ENCODE measurements around the gene CNN2. TPM values are rescaled to one million over a fixed set of nuclear protein-coding genes. Genes with fewer than 3 reads are reported as not detected.

CNN2 gene
- total and polyA plus RNA-seq, 2 donors: 73.3 to 97.1 TPM

DNA sequence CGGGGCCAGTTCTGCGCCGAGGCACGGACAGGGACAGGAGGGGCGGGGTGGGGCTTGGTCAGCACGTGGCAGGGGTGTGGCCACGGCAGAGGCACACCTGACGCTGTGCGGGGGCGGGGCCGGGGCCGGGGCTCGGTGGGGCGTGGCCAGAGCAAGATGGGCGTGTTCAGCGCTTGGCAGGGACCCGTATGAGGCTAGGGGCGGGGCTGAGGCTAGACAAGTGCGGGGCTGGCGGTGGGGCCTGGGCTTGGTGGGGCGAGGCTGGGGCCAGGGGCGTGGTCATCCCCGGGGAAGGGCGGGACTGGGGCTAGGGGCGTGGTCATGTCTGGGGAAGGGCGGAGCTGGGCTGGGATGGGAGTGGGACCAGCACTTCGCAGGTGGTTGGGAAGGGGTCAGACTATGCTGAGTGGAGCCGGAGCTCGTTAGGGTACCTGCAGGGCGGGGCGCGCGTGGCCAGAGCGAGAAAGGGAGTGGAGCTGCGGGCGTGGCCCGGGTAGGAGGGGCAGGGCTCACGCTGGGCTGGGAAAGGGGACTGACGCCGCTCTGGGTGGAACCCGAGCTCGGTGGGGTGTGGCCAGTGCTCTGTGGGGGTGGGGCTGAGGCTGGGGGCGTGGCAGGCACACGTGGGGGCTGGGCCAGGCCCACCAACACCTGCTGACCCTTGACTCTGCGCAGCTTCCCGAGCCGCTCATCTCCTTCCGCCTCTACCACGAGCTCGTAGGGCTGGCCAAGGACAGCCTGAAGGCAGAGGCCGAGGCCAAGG lies 55.9 kb downstream of the CNN2 start:
- Histone ChIP-seq H3K27ac (ENCODE audit: low read depth) (no peak overlapping the region), H3K4me3 (ENCODE audit: low read depth, low read length) (peak overlapping the region; percentile 5), H3K36me3 (ENCODE audit: insufficient read depth) (no peaks in the 10 kb centered on the region), H3K4me1 (ENCODE audit: insufficient read depth) (peaks cover 2% of the 10 kb centered on the region)
- DNase-seq (ENCODE audit: extremely low spot score): no peak
- WGBS: 31% methylated on average over 51 of the region's 51 CpGs

DNA sequence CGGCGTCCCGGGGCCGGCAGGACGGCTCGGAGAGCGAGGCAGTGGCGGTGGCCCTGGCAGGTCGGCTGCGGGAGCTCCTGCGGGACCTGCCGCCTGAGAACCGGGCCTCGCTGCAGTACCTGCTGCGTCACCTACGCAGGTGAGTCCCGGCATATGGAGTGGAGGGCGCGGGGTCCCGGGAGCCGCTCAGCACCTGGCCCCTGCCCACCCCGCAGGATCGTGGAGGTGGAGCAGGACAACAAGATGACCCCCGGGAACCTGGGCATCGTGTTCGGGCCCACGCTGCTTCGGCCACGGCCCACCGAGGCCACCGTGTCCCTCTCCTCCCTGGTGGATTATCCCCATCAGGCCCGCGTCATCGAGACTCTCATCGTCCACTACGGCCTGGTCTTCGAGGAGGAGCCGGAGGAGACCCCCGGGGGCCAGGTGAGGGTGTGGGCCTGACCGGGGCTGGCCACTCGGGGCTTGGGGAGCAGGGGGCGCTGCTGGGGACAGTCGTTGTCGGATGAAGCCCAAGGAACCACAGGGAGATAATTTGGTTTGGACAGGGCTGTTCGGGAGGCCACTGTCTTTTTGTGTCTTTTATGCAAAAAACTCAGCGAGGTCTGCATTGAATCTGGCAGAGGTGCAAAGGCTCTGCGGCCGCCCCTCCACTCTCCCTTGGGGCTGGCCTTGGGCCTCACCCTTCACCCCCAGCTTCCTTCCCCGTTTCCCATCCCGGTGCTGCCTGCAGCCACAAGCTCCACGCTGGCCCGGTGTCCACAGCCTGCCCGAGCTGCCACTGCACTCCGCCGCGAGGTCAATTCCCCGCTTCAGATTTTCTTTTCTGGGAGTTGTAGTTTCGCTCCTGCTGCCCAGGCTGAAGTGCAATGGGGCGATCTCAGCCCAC lies 56.8 kb downstream of the CNN2 start:
- no peak for DNase-seq (ENCODE audit: extremely low spot score)
- WGBS: 88% methylated on average over 59 of the region's 59 CpGs
- Histone ChIP-seq H3K4me3 (ENCODE audit: low read depth, low read length) (no peak overlapping the region), H3K4me1 (ENCODE audit: insufficient read depth) (peaks cover 2% of the 10 kb centered on the region), H3K27ac (ENCODE audit: low read depth) (no peak overlapping the region), H3K36me3 (ENCODE audit: insufficient read depth) (no peaks in the 10 kb centered on the region)

DNA sequence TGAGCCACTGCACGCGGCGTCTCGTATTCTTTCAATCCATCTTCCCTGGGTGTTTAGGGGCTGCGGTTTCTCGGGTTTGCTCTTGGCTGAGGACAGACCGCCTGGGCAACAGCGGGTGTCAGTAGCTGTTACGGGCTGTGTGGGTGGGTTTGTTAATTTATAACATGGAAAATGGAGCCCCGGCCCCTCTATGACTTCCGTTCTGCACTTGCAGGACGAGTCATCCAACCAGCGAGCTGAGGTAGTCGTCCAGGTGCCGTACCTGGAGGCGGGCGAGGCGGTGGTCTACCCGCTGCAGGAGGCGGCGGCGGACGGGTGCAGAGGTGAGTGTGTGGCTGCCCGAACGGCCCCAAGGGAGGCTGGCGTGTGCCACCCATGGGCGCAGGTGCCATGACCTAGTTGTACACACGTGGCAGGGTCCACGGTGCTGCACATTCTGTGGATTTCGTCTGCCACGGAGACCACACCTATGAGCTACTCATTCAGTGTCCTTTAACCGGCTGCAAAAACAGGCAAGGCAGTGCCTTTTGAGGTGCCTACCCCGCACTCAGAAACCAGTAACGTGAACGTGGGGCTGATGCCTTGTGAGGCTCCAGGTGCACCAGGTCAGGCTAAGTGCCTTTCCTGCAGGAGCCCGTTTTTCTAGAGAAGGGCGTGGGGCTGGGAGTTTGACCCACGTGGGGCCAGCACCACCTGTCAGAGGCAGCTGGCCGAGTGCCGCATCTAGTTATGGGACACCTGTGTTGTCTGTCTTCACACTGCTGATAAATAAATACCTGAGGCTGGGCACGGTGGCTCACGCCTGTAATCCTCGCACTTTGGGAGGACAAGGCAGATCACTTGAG lies 57.8 kb downstream of the CNN2 start:
- no peak for DNase-seq (ENCODE audit: extremely low spot score)

DNA sequence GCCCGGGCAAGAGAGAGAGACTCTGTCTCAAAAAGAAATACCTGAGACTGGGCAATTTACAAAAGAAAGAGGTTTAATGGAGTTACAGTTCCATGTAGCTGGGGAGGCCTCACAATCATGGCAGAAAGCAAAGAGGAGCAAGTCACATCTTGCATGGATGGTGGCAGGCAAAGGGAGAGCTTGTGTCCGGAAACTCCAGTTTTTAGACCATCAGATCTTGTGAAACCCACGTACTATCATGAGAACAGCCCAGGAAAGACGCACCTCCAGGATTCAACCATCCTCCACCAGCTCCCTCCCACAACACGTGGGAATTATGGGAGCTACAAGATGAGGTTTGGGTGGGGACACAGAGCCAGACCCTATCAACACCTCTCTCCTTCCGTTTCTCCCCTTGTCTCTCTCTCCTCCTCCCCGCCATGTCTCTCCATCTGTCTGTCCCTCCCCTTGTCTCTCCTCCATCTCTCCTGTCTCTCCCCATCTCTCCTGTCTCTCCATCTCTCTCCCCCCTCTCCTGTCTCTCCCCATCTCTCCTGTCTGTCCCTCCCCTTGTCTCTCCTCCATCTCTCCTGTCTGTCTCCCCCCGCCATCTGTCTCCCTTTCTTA lies 58.7 kb downstream of the CNN2 start:
- Histone ChIP-seq H3K4me1 (ENCODE audit: insufficient read depth) (peaks cover 2% of the 10 kb centered on the region), H3K4me3 (ENCODE audit: low read depth, low read length) (no peak overlapping the region), H3K36me3 (ENCODE audit: insufficient read depth) (no peaks in the 10 kb centered on the region), H3K27ac (ENCODE audit: low read depth) (no peak overlapping the region)
- DNase-seq (ENCODE audit: extremely low spot score): no peak
- 59% methylated on average over 8 of the region's 8 CpGs for WGBS

More for the DNA sequence above, 57.8 kb downstream of the CNN2 start:
- 85% methylated on average over 43 of the region's 43 CpGs for WGBS
- no peaks in the 10 kb centered on the region for H3K36me3 ChIP-seq (ENCODE audit: insufficient read depth)
- H3K27ac ChIP-seq (ENCODE audit: low read depth): no peak overlapping the region
- H3K4me1 ChIP-seq (ENCODE audit: insufficient read depth): peaks cover 2% of the 10 kb centered on the region
- no peak overlapping the region for H3K4me3 ChIP-seq (ENCODE audit: low read depth, low read length)

DNA sequence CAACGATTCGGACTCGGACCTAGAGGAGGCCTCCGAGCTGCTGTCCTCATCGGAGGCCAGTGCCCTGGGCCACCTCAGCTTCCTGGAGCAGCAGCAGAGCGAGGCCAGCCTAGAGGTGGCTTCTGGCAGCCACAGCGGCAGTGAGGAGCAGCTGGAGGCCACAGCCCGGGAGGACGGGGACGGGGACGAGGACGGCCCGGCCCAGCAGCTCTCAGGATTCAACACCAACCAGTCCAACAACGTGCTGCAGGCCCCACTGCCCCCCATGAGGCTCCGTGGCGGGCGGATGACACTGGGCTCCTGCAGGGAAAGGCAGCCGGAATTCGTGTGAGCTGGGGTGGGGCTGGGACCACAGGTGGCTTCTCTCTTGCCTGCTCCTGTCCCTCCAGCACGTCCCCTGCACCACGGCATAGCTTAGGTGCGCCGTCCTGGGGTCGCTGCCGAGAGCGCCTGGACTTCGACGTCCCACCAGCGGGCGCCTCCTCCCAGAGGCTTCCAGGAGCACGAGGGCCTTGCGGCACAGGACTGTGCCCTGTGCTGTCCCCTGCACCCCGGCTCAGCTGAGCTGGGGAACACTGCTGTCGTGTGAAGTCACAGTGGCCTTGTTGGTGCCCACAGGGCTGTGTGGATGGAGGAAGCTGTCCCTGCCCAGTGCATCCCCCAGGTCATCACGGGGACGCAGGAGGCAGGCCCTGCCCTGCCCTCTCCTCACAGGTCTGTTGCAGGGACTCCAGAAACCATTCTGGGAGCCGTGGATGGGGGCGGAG lies 59.5 kb downstream of the CNN2 start:
- Histone ChIP-seq H3K27ac (ENCODE audit: low read depth) (no peak overlapping the region), H3K4me1 (ENCODE audit: insufficient read depth) (peaks cover 2% of the 10 kb centered on the region), H3K4me3 (ENCODE audit: low read depth, low read length) (no peak overlapping the region), H3K36me3 (ENCODE audit: insufficient read depth) (no peaks in the 10 kb centered on the region)
- no peak for DNase-seq (ENCODE audit: extremely low spot score)
- WGBS: 63% methylated on average over 38 of the region's 38 CpGs

DNA sequence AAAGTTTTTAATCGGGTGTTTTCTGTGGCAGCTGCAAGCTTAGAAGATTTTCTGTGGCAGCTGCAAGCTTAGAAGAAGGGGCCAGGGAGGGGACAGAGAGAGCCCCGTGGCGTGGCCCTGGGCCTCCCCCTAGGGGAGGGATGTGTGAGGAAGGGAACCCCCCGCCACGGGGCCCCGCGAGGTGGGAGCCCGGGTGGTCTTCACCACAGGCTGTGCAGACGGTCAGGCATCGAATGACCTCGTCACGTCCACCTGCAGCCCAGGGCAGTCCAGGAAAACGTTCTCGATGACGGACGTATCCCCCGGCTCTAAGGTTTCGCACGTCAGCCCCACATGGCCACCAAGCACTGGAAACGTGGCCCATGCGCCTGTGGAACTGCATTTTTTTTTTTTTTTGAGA lies 60.2 kb downstream of the CNN2 start:
- WGBS: 72% methylated on average over 21 of the region's 21 CpGs

DNA sequence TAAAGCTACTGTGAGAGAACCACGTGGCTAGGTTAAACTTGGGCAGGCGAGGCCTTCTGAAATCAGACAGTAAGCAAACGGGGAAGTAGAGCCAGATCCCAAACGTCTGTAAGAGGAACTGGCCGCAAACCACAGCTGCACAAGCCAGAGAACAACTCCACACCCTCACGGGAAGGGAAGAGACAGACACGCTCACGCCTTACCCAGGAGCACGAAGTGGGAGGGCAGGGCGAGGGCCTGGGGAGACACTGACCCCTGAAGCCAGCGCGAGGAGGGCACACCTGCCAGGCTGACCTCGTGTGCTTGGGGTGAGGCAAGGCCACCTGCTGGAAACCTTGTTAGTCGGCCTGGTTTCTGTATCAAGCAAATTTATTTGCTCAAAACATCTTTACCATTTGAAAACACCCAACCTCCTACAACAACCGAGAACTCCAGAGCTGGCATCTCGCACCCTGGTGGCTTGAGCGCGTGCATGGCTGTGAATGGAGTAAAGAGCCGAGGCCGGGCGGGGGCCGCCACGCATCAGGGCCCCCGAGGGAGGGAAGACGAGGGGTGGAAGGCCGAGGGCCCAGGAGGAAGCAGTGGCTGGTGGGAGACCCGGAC lies 61.5 kb downstream of the CNN2 start:
- Histone ChIP-seq H3K4me3 (ENCODE audit: low read depth, low read length) (no peak overlapping the region), H3K4me1 (ENCODE audit: insufficient read depth) (no peaks in the 10 kb centered on the region), H3K27ac (ENCODE audit: low read depth) (no peak overlapping the region), H3K36me3 (ENCODE audit: insufficient read depth) (peaks cover 2% of the 10 kb centered on the region)
- no peak for DNase-seq (ENCODE audit: extremely low spot score)
- 70% methylated on average over 27 of the region's 27 CpGs for WGBS

More for the DNA sequence above, 60.2 kb downstream of the CNN2 start:
- H3K27ac ChIP-seq (ENCODE audit: low read depth): no peak overlapping the region
- H3K36me3 ChIP-seq (ENCODE audit: insufficient read depth): no peaks in the 10 kb centered on the region
- DNase-seq (ENCODE audit: extremely low spot score): no peak
- H3K4me3 ChIP-seq (ENCODE audit: low read depth, low read length): no peak overlapping the region
- peaks cover 2% of the 10 kb centered on the region for H3K4me1 ChIP-seq (ENCODE audit: insufficient read depth)

DNA sequence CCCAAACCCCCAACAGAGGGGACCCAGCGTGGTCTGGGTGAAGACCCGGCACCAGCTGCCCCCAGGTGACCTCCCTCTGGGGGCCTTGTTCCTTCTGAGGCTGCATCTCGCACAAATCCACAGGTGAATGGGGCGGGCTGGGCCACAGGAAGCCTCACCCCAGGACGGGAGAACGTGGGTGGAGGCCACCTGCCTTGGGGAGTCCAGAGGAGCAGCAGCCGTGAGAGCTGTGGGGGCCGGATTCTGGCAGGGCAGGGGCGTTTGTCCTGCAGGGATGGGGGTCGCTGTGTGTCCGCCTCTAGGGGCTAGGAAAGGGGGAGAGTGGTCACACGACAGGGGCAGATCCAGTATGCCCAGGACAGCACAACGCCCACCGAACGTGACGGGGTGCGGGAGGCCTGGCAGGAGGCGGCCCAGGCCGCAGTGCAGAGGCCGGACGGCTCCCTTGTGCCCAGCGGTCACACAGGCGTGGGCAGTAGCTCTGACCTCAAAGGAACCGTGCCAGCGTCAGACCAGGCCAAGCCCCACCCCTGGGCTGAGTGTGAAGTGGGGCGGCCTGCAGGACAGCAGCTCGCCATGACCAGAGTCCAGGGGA lies 62.1 kb downstream of the CNN2 start:
- WGBS: 86% methylated on average over 27 of the region's 27 CpGs
- peaks cover 2% of the 10 kb centered on the region for H3K36me3 ChIP-seq (ENCODE audit: insufficient read depth)

More for the DNA sequence above, 62.1 kb downstream of the CNN2 start:
- Histone ChIP-seq H3K27ac (ENCODE audit: low read depth) (no peak overlapping the region), H3K4me3 (ENCODE audit: low read depth, low read length) (no peak overlapping the region), H3K4me1 (ENCODE audit: insufficient read depth) (no peaks in the 10 kb centered on the region)
- DNase-seq (ENCODE audit: extremely low spot score): no peak

Small RNAs within 50 kb of the gene (small RNA-seq; reads per million reads assigned to genes)
- gene RNU6-2: 0.35 reads per million, percentile 23 among the genes with 10 or more reads in this experiment

Other genes starting within 250 kb of the CNN2 start
- 104 TPM for gene PTBP1, start 229.2 kb upstream of the CNN2 start, total RNA-seq
- 108 TPM for gene PTBP1, start 229.2 kb upstream of the CNN2 start, polyA plus RNA-seq
- 2.1 TPM for gene PLPPR3, start 204.7 kb upstream of the CNN2 start, total RNA-seq
- 0.03 TPM for gene PLPPR3, start 204.7 kb upstream of the CNN2 start, polyA plus RNA-seq
- gene AZU1, start 198.8 kb upstream of the CNN2 start, total RNA-seq: not detected
- gene AZU1, start 198.8 kb upstream of the CNN2 start, polyA plus RNA-seq: 0.15 TPM
- 0.26 TPM for gene PRTN3, start 185.6 kb upstream of the CNN2 start, total RNA-seq
- gene PRTN3, start 185.6 kb upstream of the CNN2 start, polyA plus RNA-seq: 0.08 TPM
- gene ELANE, start 174.3 kb upstream of the CNN2 start, total RNA-seq: not detected
- gene ELANE, start 174.3 kb upstream of the CNN2 start, polyA plus RNA-seq: 5.7 TPM
- gene CFD, start 166.9 kb upstream of the CNN2 start, total RNA-seq: 84.4 TPM
- gene CFD, start 166.9 kb upstream of the CNN2 start, polyA plus RNA-seq: 2,164 TPM
- gene MED16, start 133.4 kb upstream of the CNN2 start, total RNA-seq: 21.2 TPM
- gene MED16, start 133.4 kb upstream of the CNN2 start, polyA plus RNA-seq: 59.8 TPM
- gene RNU6-9, start 133.1 kb upstream of the CNN2 start, total RNA-seq: not detected
- gene RNU6-9, start 133.1 kb upstream of the CNN2 start, polyA plus RNA-seq: not detected
- 16.0 TPM for gene R3HDM4, start 113.4 kb upstream of the CNN2 start, total RNA-seq
- 62.3 TPM for gene R3HDM4, start 113.4 kb upstream of the CNN2 start, polyA plus RNA-seq
- not detected for gene KISS1R, start 109.3 kb upstream of the CNN2 start, total RNA-seq
- gene KISS1R, start 109.3 kb upstream of the CNN2 start, polyA plus RNA-seq: 0.28 TPM
- 9.1 TPM for gene ARID3A, start 100.6 kb upstream of the CNN2 start, total RNA-seq
- 6.1 TPM for gene ARID3A, start 100.6 kb upstream of the CNN2 start, polyA plus RNA-seq
- 23.3 TPM for gene WDR18, start 42.3 kb upstream of the CNN2 start, total RNA-seq
- 36.6 TPM for gene WDR18, start 42.3 kb upstream of the CNN2 start, polyA plus RNA-seq
- not detected for gene GRIN3B, start 26.2 kb upstream of the CNN2 start, total RNA-seq
- gene GRIN3B, start 26.2 kb upstream of the CNN2 start, polyA plus RNA-seq: 0.06 TPM
- 34.5 TPM for gene TMEM259, start 5.5 kb upstream of the CNN2 start, total RNA-seq
- 159 TPM for gene TMEM259, start 5.5 kb upstream of the CNN2 start, polyA plus RNA-seq
- not detected for gene RNU6-2, start 5.1 kb upstream of the CNN2 start, total RNA-seq
- not detected for gene RNU6-2, start 5.1 kb upstream of the CNN2 start, polyA plus RNA-seq
- gene ABCA7, start 13.5 kb downstream of the CNN2 start, total RNA-seq: 1.9 TPM
- 5.9 TPM for gene ABCA7, start 13.5 kb downstream of the CNN2 start, polyA plus RNA-seq
- 5.7 TPM for gene ARHGAP45, start 40.6 kb downstream of the CNN2 start, total RNA-seq
- 12.0 TPM for gene ARHGAP45, start 40.6 kb downstream of the CNN2 start, polyA plus RNA-seq
- 35.2 TPM for gene POLR2E, start 68.8 kb downstream of the CNN2 start, total RNA-seq
- 255 TPM for gene POLR2E, start 68.8 kb downstream of the CNN2 start, polyA plus RNA-seq
- gene GPX4, start 77.4 kb downstream of the CNN2 start, total RNA-seq: 71.3 TPM
- gene GPX4, start 77.4 kb downstream of the CNN2 start, polyA plus RNA-seq: 452 TPM
- gene SBNO2, start 147.7 kb downstream of the CNN2 start, total RNA-seq: 7.6 TPM
- 44.8 TPM for gene SBNO2, start 147.7 kb downstream of the CNN2 start, polyA plus RNA-seq
- gene STK11, start 179.2 kb downstream of the CNN2 start, total RNA-seq: 31.7 TPM
- 56.5 TPM for gene STK11, start 179.2 kb downstream of the CNN2 start, polyA plus RNA-seq
- gene CBARP, start 211.4 kb downstream of the CNN2 start, total RNA-seq: 0.53 TPM
- 0.43 TPM for gene CBARP, start 211.4 kb downstream of the CNN2 start, polyA plus RNA-seq
- gene ATP5F1D, start 215.1 kb downstream of the CNN2 start, total RNA-seq: 9.5 TPM
- 236 TPM for gene ATP5F1D, start 215.1 kb downstream of the CNN2 start, polyA plus RNA-seq
- gene MIDN, start 222.0 kb downstream of the CNN2 start, total RNA-seq: 12.2 TPM
- gene MIDN, start 222.0 kb downstream of the CNN2 start, polyA plus RNA-seq: 64.3 TPM
- gene CIRBP, start 242.7 kb downstream of the CNN2 start, total RNA-seq: 267 TPM
- gene CIRBP, start 242.7 kb downstream of the CNN2 start, polyA plus RNA-seq: 536 TPM
- 4.9 TPM for gene FAM174C, start 248.9 kb downstream of the CNN2 start, total RNA-seq
- gene FAM174C, start 248.9 kb downstream of the CNN2 start, polyA plus RNA-seq: 55.9 TPM